SH-SY5Y (cell line): ENCODE data around the gene IQCK.

Experiments
- GATA2 ChIP-seq: IDR thresholded peaks from 2 replicates; pipeline ENCODE4 v1.6.1; 2011; ENCODE audit warnings: mild to moderate bottlenecking, low read depth, low read length
- GATA3 ChIP-seq: IDR thresholded peaks from 2 replicates; pipeline ENCODE4 v1.6.1; 2011; ENCODE audit warnings: low read depth, mild to moderate bottlenecking, low read length, moderate library complexity

DNA sequence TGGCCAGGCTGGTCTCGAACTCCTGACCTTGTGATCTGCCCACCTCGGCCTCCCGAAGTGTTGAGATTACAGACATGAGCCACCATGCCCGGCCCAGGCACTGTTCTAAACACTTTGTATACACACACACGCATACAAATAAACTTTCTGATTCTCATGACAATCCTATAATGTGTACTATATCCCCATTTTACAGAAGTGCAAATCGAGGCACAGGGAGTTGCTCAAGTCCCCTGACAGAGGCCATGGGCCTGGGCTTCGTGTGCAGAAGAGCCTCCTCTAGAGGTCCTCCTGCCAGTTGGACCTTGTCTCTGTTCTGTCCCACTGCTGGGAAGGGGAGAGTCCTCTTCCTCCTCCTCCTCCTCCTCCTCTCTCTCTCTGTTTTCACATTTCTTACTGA is 176.5 kb downstream of the IQCK start:
- TF ChIP-seq GATA2 (no peak), GATA3 (no peak)
